HL-60 (cell line): ENCODE data around the gene ADARB1.

Experiments used
- GABPA ChIP-seq: IDR thresholded peaks from 2 replicates; pipeline ENCODE4 v1.6.1; 2012; ENCODE audit warnings: low read depth
- POLR2AphosphoS5 ChIP-seq: IDR thresholded peaks from 2 replicates; pipeline ENCODE4 v1.6.1; 2012; ENCODE audit warnings: low read depth
- REST ChIP-seq: IDR thresholded peaks from 2 replicates; pipeline ENCODE4 v1.6.1; 2012; ENCODE audit warnings: low read depth; ENCODE audit not compliant: insufficient replicate concordance
- SPI1 ChIP-seq: IDR thresholded peaks from 2 replicates; pipeline ENCODE4 v1.6.1; 2012; ENCODE audit warnings: low read depth, mild to moderate bottlenecking, borderline replicate concordance
- TF ChIP-seq, protein P1 (sequence below): IDR thresholded peaks from one replicate; pipeline ENCODE4 v1.5.1; 2011; ENCODE audit warnings: low read length, control low read depth, inconsistent platforms; ENCODE audit not compliant: insufficient read depth

- TF ChIP-seq, protein P1, sequence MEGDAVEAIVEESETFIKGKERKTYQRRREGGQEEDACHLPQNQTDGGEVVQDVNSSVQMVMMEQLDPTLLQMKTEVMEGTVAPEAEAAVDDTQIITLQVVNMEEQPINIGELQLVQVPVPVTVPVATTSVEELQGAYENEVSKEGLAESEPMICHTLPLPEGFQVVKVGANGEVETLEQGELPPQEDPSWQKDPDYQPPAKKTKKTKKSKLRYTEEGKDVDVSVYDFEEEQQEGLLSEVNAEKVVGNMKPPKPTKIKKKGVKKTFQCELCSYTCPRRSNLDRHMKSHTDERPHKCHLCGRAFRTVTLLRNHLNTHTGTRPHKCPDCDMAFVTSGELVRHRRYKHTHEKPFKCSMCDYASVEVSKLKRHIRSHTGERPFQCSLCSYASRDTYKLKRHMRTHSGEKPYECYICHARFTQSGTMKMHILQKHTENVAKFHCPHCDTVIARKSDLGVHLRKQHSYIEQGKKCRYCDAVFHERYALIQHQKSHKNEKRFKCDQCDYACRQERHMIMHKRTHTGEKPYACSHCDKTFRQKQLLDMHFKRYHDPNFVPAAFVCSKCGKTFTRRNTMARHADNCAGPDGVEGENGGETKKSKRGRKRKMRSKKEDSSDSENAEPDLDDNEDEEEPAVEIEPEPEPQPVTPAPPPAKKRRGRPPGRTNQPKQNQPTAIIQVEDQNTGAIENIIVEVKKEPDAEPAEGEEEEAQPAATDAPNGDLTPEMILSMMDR: no peak
- TF ChIP-seq REST (no peak), SPI1 (no peak), POLR2AphosphoS5 (no peak), GABPA (no peak)
Observed at GRCh38 chr21:45235488-45235887, 161.1 kb downstream of the ADARB1 start.
